HepG2 (cell line): ENCODE data around the gene KCNQ2. TPM values are rescaled to one million over a fixed set of nuclear protein-coding genes. Genes with fewer than 3 reads are reported as not detected.

Source experiments
- ESRRA ChIP-seq: sonication (generic); formaldehyde crosslinking; IDR thresholded peaks from 2 replicates; pipeline ENCODE4 v1.5.1; 2020; ENCODE audit warnings: mild to moderate bottlenecking, low read depth, missing genetic modification reagents
- GABPA ChIP-seq, 2 experiments: IDR thresholded peaks; 2 replicates each; pipeline ENCODE4 v1.6.1; 2011 to 2016; ENCODE audit warnings: low read depth in 2 of 2, low read length in 1 of 2, missing biosample characterization in 1 of 2, missing genetic modification characterization in 1 of 2
- HHEX ChIP-seq: IDR thresholded peaks from 2 replicates; pipeline ENCODE4 v1.6.1; 2016; ENCODE audit warnings: control low read depth
- LCORL ChIP-seq, 2 experiments: fragments of 450-650 bp in 1 of 2; sonication (generic) in 1 of 2; formaldehyde crosslinking in 1 of 2; IDR thresholded peaks; 2 replicates each; pipeline versions ENCODE4 v1.5.0 to v1.6.1; 2017 to 2020; ENCODE audit warnings: antibody characterized with exemption in 1 of 2, missing genetic modification reagents in 1 of 2
- MAFK ChIP-seq, 2 experiments: IDR thresholded peaks in 1 of 2; conservative IDR thresholded peaks in 1 of 2; 2 replicates each; pipeline ENCODE4 v1.6.1; 2011; ENCODE audit warnings: improper control_type of control experiment in 2 of 2, low read length in 2 of 2
- MED1 ChIP-seq: sonication (generic); formaldehyde crosslinking; IDR thresholded peaks from 2 replicates; pipeline ENCODE4 v1.4.0; 2020; ENCODE audit warnings: missing genetic modification reagents
- MTF2 ChIP-seq: sonication (generic); formaldehyde crosslinking; IDR thresholded peaks from 2 replicates; pipeline ENCODE4 v1.5.0; 2020; ENCODE audit warnings: missing genetic modification reagents, borderline replicate concordance
- SRSF4 ChIP-seq: fragments of 200-400 bp; formaldehyde crosslinking; IDR thresholded peaks from one replicate; pipeline ENCODE4 v1.6.1; 2018; ENCODE audit warnings: mild to moderate bottlenecking, low read depth, low read length, moderate library complexity; ENCODE audit not compliant: poor library complexity, severe bottlenecking
- ZFP90 ChIP-seq: sonication (generic); formaldehyde crosslinking; IDR thresholded peaks from 2 replicates; pipeline ENCODE4 v1.8.0; 2022; ENCODE audit warnings: missing genetic modification reagents, mild to moderate bottlenecking, inconsistent platforms, borderline replicate concordance
- ZMYM2 ChIP-seq: sonication (generic); formaldehyde crosslinking; IDR thresholded peaks from 2 replicates; pipeline ENCODE4 v1.8.0; 2022; ENCODE audit warnings: mild to moderate bottlenecking, missing genetic modification reagents
- ZMYM4 ChIP-seq: sonication (generic); formaldehyde crosslinking; IDR thresholded peaks from 2 replicates; pipeline ENCODE4 v1.8.1; 2023; ENCODE audit warnings: mild to moderate bottlenecking, missing genetic modification reagents
- ZNF234 ChIP-seq: sonication (generic); formaldehyde crosslinking; conservative IDR thresholded peaks from 2 replicates; pipeline ENCODE4 v1.5.1; 2020; ENCODE audit warnings: mild to moderate bottlenecking, missing genetic modification reagents
- ZNF333 ChIP-seq: sonication (generic); formaldehyde crosslinking; IDR thresholded peaks from 2 replicates; pipeline ENCODE4 v1.4.0; 2020; ENCODE audit warnings: mild to moderate bottlenecking, missing genetic modification reagents, borderline replicate concordance
- ZNF607 ChIP-seq: sonication (generic); formaldehyde crosslinking; IDR thresholded peaks from 2 replicates; pipeline ENCODE4 v1.5.1; 2020; ENCODE audit warnings: missing genetic modification reagents, mild to moderate bottlenecking, borderline replicate concordance
- ZNF747 ChIP-seq: sonication (generic); formaldehyde crosslinking; IDR thresholded peaks from 2 replicates; pipeline ENCODE4 v1.8.1; 2023; ENCODE audit warnings: missing genetic modification reagents, mild to moderate bottlenecking, borderline replicate concordance
- ZSCAN31 ChIP-seq: sonication (generic); formaldehyde crosslinking; IDR thresholded peaks from 2 replicates; pipeline ENCODE4 v1.5.0; 2020; ENCODE audit warnings: low read depth, mild to moderate bottlenecking, missing genetic modification reagents
- polyA plus RNA-seq, 8 experiments: library from polyadenylated mRNA; depleted of rRNA in 3 of 8; stranded (reverse) in 7 of 8; unstranded in 1 of 8; fragments of >200 nt; fragmentation: Illumina TruSeq in 4 of 8; extraction: Trizol in 4 of 8; gene quantifications; 2 replicates each; pipeline versions ENCODE4 v1.2.1 to v1.2.3, GENCODE V29; 2011 to 2016; ENCODE audit warnings: low read depth in 4 of 8, missing spikeins in 1 of 8, mixed read lengths in 1 of 8; ENCODE audit not compliant: insufficient read depth in 1 of 8
- total RNA-seq, 5 experiments: library from RNA; depleted of rRNA; stranded (reverse); fragments of >200 nt; fragmentation: Illumina TruSeq; extraction: Trizol; gene quantifications; 2 replicates each; pipeline ENCODE4 v1.2.3, GENCODE V29; 2016; ENCODE audit warnings: low read depth in 1 of 5
- TF ChIP-seq, protein P1 (sequence below): sonication (generic); formaldehyde crosslinking; IDR thresholded peaks from 2 replicates; pipeline ENCODE4 v1.5.0; 2020; ENCODE audit warnings: missing genetic modification reagents
- TF ChIP-seq, protein P2 (sequence below): sonication (generic); formaldehyde crosslinking; IDR thresholded peaks from 2 replicates; pipeline ENCODE4 v1.8.0; 2022; ENCODE audit warnings: mild to moderate bottlenecking, missing genetic modification reagents, moderate library complexity
- TF ChIP-seq, protein P3 (sequence below): sonication (generic); formaldehyde crosslinking; conservative IDR thresholded peaks from 2 replicates; pipeline ENCODE4 v1.5.0; 2020; ENCODE audit warnings: missing genetic modification reagents
- TF ChIP-seq, protein P4 (sequence below): sonication (generic); formaldehyde crosslinking; IDR thresholded peaks from 2 replicates; pipeline ENCODE4 v1.4.0; 2020; ENCODE audit warnings: missing genetic modification reagents, mild to moderate bottlenecking, borderline replicate concordance

The KCNQ2 gene
- total and polyA plus RNA-seq, 2 of the 13 experiments (the other 11 are each of a cell fraction or from before 2014, with no cell fraction given) = not detected

DNA sequence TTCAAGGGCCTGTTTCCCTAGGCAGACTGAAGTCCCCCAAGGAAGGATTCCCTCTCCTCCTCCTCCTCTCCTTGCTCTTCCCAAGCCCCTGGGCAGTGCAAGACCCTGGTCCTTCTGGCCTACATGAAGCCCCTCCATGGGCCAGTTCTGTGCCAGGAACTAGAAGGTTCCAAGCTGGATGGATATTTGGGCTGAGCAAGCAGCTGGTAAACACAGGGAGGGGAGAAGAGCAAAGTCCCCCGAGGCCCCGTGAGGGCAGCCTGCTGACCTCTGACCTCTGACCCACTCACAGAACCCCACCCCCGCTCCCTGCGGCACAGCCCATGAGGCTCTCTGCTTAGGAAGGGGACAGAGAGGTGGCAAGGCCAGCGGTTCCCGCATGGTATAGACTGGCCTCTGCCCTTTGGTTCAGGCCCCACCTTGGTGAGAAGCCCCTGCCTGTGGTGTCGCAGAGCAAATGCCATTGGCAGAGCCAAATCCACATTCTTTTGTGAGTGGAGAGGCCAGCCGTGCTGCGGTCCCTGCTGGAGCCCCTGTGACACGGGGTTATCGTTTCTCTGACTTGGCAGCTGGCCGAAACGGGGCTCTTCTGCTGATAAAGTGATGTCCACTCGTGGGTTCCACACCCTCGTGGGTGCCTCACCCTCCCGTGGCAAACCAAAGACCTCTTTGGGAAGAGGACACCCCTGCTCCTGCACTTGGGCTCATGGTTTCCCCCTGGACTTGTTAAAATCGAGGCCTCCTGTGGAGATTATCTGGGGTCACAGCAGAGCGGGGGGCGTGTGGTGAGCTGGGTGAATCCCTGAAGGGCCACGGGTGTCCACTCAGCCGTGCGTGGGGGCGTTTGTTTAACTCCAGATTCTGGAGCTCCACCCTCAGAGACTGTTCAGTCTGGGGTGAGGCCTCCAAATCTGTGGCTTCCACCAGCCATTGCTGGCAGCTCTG lies 109.2 kb downstream of the KCNQ2 start (continued):
- TF ChIP-seq LCORL (IDR thresholded peaks at IDR 0.05) (no peak), LCORL (CRISPR knock-in tag; IDR thresholded peaks at IDR 0.05) (peak; percentile 98), ZMYM2 (peak; percentile 79), ESRRA (CRISPR knock-in tag) (peak; percentile 90), SRSF4 (no peak), ZNF607 (CRISPR knock-in tag) (peak; percentile 44; the same call in 1 of the 2 replicates), ZMYM4 (CRISPR knock-in tag) (peak; percentile 45; the same call in 1 of the 2 replicates), ZFP90 (no peak), ZNF747 (CRISPR knock-in tag) (peak; percentile 85), ZNF234 (CRISPR knock-in tag) (0 out of 2 replicates have a peak, but pooled peaks have one; percentile 63), MTF2 (CRISPR knock-in tag) (peak; percentile 55; the same call in 1 of the 2 replicates), HHEX (CRISPR knock-in tag) (0 out of 2 replicates have a peak, but pooled peaks have one; percentile 13), MAFK (conservative IDR thresholded peaks at IDR 0.05 in 1 of 2, IDR thresholded peaks at IDR 0.05 in 1 of 2; ENCODE audit: low read length in 2 of 2) (no peak), MED1 (CRISPR knock-in tag) (0 out of 2 replicates have a peak, but pooled peaks have one; percentile 47), ZNF333 (CRISPR knock-in tag) (0 out of 2 replicates have a peak, but pooled peaks have one; percentile 16), GABPA (IDR thresholded peaks at IDR 0.05; ENCODE audit: low read depth, low read length) (no peak), GABPA (CRISPR knock-in tag; IDR thresholded peaks at IDR 0.05; ENCODE audit: low read depth) (no peak), ZSCAN31 (0 out of 2 replicates have a peak, but pooled peaks have one; percentile 53)
- TF ChIP-seq, protein P1, sequence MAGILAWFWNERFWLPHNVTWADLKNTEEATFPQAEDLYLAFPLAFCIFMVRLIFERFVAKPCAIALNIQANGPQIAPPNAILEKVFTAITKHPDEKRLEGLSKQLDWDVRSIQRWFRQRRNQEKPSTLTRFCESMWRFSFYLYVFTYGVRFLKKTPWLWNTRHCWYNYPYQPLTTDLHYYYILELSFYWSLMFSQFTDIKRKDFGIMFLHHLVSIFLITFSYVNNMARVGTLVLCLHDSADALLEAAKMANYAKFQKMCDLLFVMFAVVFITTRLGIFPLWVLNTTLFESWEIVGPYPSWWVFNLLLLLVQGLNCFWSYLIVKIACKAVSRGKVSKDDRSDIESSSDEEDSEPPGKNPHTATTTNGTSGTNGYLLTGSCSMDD (CRISPR knock-in tag) = no peak
- TF ChIP-seq, protein P2, sequence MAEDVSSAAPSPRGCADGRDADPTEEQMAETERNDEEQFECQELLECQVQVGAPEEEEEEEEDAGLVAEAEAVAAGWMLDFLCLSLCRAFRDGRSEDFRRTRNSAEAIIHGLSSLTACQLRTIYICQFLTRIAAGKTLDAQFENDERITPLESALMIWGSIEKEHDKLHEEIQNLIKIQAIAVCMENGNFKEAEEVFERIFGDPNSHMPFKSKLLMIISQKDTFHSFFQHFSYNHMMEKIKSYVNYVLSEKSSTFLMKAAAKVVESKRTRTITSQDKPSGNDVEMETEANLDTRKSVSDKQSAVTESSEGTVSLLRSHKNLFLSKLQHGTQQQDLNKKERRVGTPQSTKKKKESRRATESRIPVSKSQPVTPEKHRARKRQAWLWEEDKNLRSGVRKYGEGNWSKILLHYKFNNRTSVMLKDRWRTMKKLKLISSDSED (CRISPR knock-in tag) = no peak
- TF ChIP-seq, protein P3, sequence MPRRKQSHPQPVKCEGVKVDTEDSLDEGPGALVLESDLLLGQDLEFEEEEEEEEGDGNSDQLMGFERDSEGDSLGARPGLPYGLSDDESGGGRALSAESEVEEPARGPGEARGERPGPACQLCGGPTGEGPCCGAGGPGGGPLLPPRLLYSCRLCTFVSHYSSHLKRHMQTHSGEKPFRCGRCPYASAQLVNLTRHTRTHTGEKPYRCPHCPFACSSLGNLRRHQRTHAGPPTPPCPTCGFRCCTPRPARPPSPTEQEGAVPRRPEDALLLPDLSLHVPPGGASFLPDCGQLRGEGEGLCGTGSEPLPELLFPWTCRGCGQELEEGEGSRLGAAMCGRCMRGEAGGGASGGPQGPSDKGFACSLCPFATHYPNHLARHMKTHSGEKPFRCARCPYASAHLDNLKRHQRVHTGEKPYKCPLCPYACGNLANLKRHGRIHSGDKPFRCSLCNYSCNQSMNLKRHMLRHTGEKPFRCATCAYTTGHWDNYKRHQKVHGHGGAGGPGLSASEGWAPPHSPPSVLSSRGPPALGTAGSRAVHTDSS (CRISPR knock-in tag) = no peak
- TF ChIP-seq, protein P4, sequence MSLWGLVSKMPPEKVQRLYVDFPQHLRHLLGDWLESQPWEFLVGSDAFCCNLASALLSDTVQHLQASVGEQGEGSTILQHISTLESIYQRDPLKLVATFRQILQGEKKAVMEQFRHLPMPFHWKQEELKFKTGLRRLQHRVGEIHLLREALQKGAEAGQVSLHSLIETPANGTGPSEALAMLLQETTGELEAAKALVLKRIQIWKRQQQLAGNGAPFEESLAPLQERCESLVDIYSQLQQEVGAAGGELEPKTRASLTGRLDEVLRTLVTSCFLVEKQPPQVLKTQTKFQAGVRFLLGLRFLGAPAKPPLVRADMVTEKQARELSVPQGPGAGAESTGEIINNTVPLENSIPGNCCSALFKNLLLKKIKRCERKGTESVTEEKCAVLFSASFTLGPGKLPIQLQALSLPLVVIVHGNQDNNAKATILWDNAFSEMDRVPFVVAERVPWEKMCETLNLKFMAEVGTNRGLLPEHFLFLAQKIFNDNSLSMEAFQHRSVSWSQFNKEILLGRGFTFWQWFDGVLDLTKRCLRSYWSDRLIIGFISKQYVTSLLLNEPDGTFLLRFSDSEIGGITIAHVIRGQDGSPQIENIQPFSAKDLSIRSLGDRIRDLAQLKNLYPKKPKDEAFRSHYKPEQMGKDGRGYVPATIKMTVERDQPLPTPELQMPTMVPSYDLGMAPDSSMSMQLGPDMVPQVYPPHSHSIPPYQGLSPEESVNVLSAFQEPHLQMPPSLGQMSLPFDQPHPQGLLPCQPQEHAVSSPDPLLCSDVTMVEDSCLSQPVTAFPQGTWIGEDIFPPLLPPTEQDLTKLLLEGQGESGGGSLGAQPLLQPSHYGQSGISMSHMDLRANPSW (CRISPR knock-in tag) = no peak
